ENCODE measurements around the gene SDK1.

Gene SDK1

DNA sequence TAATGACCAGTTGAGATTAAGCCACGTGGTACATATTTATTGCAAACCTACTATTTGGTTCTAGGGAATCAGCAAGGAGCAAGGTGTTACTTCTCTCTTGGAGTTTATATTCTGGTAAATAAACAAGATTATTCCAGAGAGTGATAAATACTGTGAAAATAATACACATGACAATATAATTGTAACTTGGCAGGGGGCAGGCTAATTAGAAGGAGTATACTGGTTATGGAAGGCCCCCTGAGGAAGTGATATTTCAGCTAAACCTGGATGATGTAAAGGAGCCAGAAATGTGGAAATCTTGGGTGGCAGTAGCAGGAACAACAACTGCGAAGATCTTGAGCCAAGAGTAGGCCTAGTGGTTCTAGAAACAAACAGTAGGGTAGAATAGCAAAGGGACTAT lies 111.8 kb downstream of the SDK1 start:
- TF ChIP-seq, protein P1, sequence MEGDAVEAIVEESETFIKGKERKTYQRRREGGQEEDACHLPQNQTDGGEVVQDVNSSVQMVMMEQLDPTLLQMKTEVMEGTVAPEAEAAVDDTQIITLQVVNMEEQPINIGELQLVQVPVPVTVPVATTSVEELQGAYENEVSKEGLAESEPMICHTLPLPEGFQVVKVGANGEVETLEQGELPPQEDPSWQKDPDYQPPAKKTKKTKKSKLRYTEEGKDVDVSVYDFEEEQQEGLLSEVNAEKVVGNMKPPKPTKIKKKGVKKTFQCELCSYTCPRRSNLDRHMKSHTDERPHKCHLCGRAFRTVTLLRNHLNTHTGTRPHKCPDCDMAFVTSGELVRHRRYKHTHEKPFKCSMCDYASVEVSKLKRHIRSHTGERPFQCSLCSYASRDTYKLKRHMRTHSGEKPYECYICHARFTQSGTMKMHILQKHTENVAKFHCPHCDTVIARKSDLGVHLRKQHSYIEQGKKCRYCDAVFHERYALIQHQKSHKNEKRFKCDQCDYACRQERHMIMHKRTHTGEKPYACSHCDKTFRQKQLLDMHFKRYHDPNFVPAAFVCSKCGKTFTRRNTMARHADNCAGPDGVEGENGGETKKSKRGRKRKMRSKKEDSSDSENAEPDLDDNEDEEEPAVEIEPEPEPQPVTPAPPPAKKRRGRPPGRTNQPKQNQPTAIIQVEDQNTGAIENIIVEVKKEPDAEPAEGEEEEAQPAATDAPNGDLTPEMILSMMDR (IDR thresholded peaks at IDR 0.05; ENCODE audit: low read depth, low read length, missing control alignments): no peak
- no peak for DNase-seq (ENCODE audit: extremely low read depth, low read depth)
- no peak overlapping the region for H3K4me3 ChIP-seq (replicated peaks; ENCODE audit: low read depth, low read length)

DNA sequence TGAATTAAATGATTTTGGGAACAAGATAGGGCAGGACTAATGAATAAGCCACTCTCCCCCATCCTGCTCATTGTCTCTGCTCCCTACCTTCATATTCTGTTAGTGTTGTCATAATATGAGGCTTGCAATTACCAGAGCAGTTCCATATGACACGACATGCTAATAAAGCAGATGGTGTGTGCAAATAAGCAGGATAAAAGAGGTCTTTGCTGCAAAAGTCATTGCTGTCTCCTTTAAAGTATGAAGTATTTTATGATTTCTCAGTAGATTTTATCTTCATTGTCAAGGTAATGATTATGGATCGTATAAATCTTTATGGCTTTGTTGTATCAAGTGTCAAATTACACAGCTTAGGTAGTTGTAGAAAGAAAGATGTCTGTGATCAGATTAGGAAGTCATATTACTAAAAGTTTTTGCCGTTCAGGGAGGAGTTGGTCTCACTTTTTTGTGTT lies 114.8 kb downstream of the SDK1 start:
- TF ChIP-seq, protein P1 (IDR thresholded peaks at IDR 0.05; ENCODE audit: low read depth, low read length, missing control alignments): no peak
- no peak overlapping the region for H3K4me3 ChIP-seq (replicated peaks; ENCODE audit: low read depth, low read length)
- no peak for DNase-seq (ENCODE audit: extremely low read depth, low read depth)

DNA sequence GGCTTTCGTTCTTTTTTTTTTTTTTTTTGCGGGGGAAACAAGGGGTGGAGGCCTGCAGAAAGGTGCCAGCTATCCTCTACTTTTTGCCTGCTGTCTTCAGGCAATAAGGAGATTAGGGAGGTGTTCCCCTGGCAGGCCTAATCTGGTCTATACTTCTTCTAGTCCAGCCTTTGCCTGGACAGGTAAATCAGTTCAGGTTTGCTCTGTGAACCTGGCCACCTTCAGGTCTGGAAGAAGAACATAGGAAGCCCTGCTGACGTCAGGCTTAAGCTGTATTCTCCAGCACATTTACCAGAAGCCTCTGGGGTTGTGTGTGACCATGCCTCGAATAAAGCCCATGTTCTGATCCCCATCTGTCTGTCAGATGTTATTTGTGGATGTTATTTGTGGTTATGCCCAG lies 115.4 kb downstream of the SDK1 start:
- TF ChIP-seq, protein P1 (IDR thresholded peaks at IDR 0.05; ENCODE audit: low read depth, low read length, missing control alignments): no peak
- DNase-seq (ENCODE audit: extremely low read depth, low read depth): no peak
- H3K4me3 ChIP-seq (replicated peaks; ENCODE audit: low read depth, low read length): no peak overlapping the region

DNA sequence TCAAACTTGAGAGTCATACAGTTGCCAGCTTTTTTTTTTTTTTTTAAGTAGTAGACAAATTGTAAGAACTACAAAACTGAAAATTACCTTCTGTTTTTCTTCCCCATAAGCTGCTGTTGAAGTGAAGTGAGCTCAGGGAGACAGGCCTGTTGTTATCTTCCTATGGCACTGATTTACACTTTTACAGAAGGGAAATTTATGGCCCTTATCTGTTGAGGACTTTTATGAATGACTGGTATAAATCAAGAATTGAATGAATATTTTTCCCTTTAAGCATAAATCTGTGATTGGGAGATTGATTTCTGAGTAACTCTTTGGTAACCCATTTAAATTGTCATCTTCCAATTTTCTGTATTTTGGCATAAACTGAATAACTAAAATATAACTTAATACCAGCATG lies 124.0 kb downstream of the SDK1 start:
- DNase-seq (ENCODE audit: extremely low read depth, low read depth): no peak
- TF ChIP-seq, protein P1 (IDR thresholded peaks at IDR 0.05; ENCODE audit: low read depth, low read length, missing control alignments): no peak
- H3K4me3 ChIP-seq (replicated peaks; ENCODE audit: low read depth, low read length): no peak overlapping the region

DNA sequence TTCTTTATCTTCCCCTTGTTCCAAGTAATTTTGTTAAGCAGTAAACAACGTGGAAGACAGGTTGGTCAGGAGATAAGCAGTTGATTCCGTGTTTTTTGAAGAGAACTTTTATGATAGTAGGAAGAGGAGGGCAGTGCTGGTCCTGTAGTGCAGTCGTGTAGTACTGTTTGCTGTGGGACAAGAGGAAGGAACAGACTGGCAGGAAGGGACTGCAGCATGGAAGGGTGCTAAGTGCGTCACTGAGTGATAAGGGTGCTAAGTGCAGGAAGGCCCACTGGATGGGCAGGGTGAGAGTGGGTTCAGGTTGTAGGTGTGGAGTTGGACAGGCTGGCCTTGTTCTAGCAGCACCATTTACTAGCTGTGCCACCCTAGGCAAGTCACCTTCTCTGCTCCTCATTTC lies 125.0 kb downstream of the SDK1 start:
- DNase-seq (ENCODE audit: extremely low read depth, low read depth): no peak
- TF ChIP-seq, protein P1 (IDR thresholded peaks at IDR 0.05; ENCODE audit: low read depth, low read length, missing control alignments): no peak
- H3K4me3 ChIP-seq (replicated peaks; ENCODE audit: low read depth, low read length): no peak overlapping the region

DNA sequence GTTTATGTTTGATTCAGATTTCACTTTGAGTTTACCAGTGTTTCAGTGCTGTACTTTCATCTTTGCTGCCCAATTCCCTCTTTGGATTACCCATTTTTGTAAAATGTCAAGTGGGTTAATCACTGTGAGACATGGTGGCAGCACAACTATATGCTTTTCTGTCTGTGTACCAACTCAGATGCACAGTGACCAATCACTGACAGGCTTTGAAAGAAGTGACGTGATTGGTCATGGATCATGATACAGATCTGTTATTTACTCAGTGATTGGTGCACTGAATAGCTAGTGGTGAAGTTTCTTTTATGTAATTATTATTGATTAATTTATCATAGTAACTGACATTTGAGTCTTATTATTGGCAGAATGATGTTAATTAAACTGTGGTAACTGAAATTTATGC lies 126.9 kb downstream of the SDK1 start:
- DNase-seq (ENCODE audit: extremely low read depth, low read depth): no peak
- TF ChIP-seq, protein P1 (IDR thresholded peaks at IDR 0.05; ENCODE audit: low read depth, low read length, missing control alignments): no peak
- H3K4me3 ChIP-seq (replicated peaks; ENCODE audit: low read depth, low read length): no peak overlapping the region

DNA sequence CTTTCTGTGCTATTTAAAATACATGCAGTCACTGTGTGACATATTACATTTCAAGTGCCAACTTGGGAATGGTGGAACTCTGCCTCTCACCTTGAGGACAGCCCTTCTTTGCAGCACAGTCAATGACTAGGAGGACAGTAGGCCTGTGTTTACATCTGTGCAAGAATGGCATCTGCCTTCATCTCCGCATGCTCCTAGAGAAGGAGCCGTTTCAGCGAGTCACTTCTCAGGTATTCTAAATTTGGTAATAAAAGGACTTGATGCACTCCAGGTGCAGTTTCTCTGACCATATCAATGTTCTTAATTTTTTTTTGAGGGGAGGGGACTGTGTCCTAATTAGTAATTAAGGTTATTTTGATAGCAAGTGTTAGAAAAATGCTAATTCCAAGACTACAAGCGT lies 128.9 kb downstream of the SDK1 start:
- no peak overlapping the region for H3K4me3 ChIP-seq (replicated peaks; ENCODE audit: low read depth, low read length)
- TF ChIP-seq, protein P1 (IDR thresholded peaks at IDR 0.05; ENCODE audit: low read depth, low read length, missing control alignments): no peak

More for the DNA sequence above, 128.9 kb downstream of the SDK1 start:
- DNase-seq (ENCODE audit: extremely low read depth, low read depth): no peak
